Measurements from ENCODE around the gene B9D1. TPM values are rescaled to one million over a fixed set of nuclear protein-coding genes. Genes with fewer than 3 reads are reported as not detected.

Gene B9D1
- total RNA-seq, 2 donors from 2014 or later, result 37.7 to 42.8 TPM

- Histone ChIP-seq H3K9ac (ENCODE audit: extremely low read depth, low read length, poor library complexity, severe bottlenecking) (no peak overlapping the region), H3K4me3 (ENCODE audit: low read length) (no peak overlapping the region), H3K27me3 (ENCODE audit: control insufficient read depth, insufficient read depth, low read length, poor library complexity, severe bottlenecking) (no peaks in the 10 kb centered on the region), H3K4me1 (ENCODE audit: control insufficient read depth, insufficient read depth, low read length) (peaks cover 8% of the 10 kb centered on the region), H3K36me3 (ENCODE audit: control insufficient read depth, insufficient read depth, low read length) (no peaks in the 10 kb centered on the region), H3K9me3 (ENCODE audit: control insufficient read depth, low read length) (no peaks in the 10 kb centered on the region), H3K27ac (ENCODE audit: low read depth, low read length) (no peak overlapping the region)
- 79 to 100% methylated on average over 2 to 6 of the region's 6 CpGs for WGBS, 2 experiments (ENCODE audit: insufficient coverage in 1 of 2, insufficient read length in 1 of 2)
- peaks cover 2% of the 10 kb centered on the region for H3K27me3 Mint-ChIP-seq (ENCODE audit: insufficient read depth)
- TF ChIP-seq CTCF (conservative IDR thresholded peaks at IDR 0.05), result peak; percentile 77
- H3K36me3 Mint-ChIP-seq (ENCODE audit: low read depth), result no peaks in the 10 kb centered on the region
- no peak overlapping the region for H3K27ac Mint-ChIP-seq
- DNase-seq, result peak; percentile 88
- H3K9me3 Mint-ChIP-seq, result peaks cover 3% of the 10 kb centered on the region
- peaks cover 29% of the 10 kb centered on the region for H3K4me1 Mint-ChIP-seq
- H3K4me3 Mint-ChIP-seq, result no peak overlapping the region
Observed at GRCh38 chr17:19397556-19398041, 35.1 kb upstream of the B9D1 start.

GRCh38 chr17:19392303-19392702 lies 29.8 kb upstream of the B9D1 start:
- Mint-ChIP-seq H3K27ac (no peak overlapping the region), H3K27me3 (ENCODE audit: insufficient read depth) (peaks cover 4% of the 10 kb centered on the region), H3K4me1 (peaks cover 35% of the 10 kb centered on the region), H3K36me3 (ENCODE audit: low read depth) (no peaks in the 10 kb centered on the region), H3K4me3 (no peak overlapping the region), H3K9me3 (peaks cover 3% of the 10 kb centered on the region)
- Histone ChIP-seq H3K9me3 (ENCODE audit: control insufficient read depth, low read length) (no peaks in the 10 kb centered on the region), H3K27me3 (ENCODE audit: control insufficient read depth, insufficient read depth, low read length, poor library complexity, severe bottlenecking) (no peaks in the 10 kb centered on the region), H3K27ac (ENCODE audit: low read depth, low read length) (no peak overlapping the region), H3K36me3 (ENCODE audit: control insufficient read depth, insufficient read depth, low read length) (no peaks in the 10 kb centered on the region), H3K9ac (ENCODE audit: extremely low read depth, low read length, poor library complexity, severe bottlenecking) (no peak overlapping the region), H3K4me1 (ENCODE audit: control insufficient read depth, insufficient read depth, low read length) (no peaks in the 10 kb centered on the region), H3K4me3 (ENCODE audit: low read length) (no peak overlapping the region)
- DNase-seq, result no peak
- WGBS, 2 experiments (ENCODE audit: insufficient coverage in 1 of 2, insufficient read length in 1 of 2), result 93 to 97% methylated on average over 3 to 7 of the region's 7 CpGs
- TF ChIP-seq CTCF (conservative IDR thresholded peaks at IDR 0.05), result no peak

- Mint-ChIP-seq H3K27me3 (ENCODE audit: insufficient read depth) (peaks cover 4% of the 10 kb centered on the region), H3K4me3 (no peak overlapping the region), H3K4me1 (peaks cover 38% of the 10 kb centered on the region), H3K36me3 (ENCODE audit: low read depth) (no peaks in the 10 kb centered on the region), H3K27ac (no peak overlapping the region), H3K9me3 (peaks cover under 1% of the 10 kb centered on the region)
- H3K27me3 ChIP-seq (ENCODE audit: control insufficient read depth, insufficient read depth, low read length, poor library complexity, severe bottlenecking), result no peaks in the 10 kb centered on the region
- H3K36me3 ChIP-seq (ENCODE audit: control insufficient read depth, insufficient read depth, low read length), result no peaks in the 10 kb centered on the region
- no peak for DNase-seq
- no peak overlapping the region for H3K4me3 ChIP-seq (ENCODE audit: low read length)
- TF ChIP-seq CTCF (conservative IDR thresholded peaks at IDR 0.05), result no peak
- no peaks in the 10 kb centered on the region for H3K4me1 ChIP-seq (ENCODE audit: control insufficient read depth, insufficient read depth, low read length)
- H3K27ac ChIP-seq (ENCODE audit: low read depth, low read length), result no peak overlapping the region
- H3K9ac ChIP-seq (ENCODE audit: extremely low read depth, low read length, poor library complexity, severe bottlenecking), result no peak overlapping the region
- no peaks in the 10 kb centered on the region for H3K9me3 ChIP-seq (ENCODE audit: control insufficient read depth, low read length)
- 75 to 89% methylated on average over 2 to 7 of the region's 7 CpGs for WGBS, 2 experiments (ENCODE audit: insufficient coverage in 1 of 2, insufficient read length in 1 of 2)
Observed at GRCh38 chr17:19391432-19391831, 28.9 kb upstream of the B9D1 start.
